Liver (tissue), 9 donors: ENCODE measurements around the gene FBF1. TPM values are rescaled to one million over a fixed set of nuclear protein-coding genes. Genes with fewer than 3 reads are reported as not detected.

Experiments
- DNase-seq: peaks from one replicate; pipeline ENCODE4 v3.0.0-alpha.2; 2017; ENCODE audit warnings: low spot score
- H3K27ac ChIP-seq, 2 donors: one replicate each; pipeline ENCODE4 v1.7.0; 2013; ENCODE audit warnings: inconsistent platforms in 2 of 2, low read length in 2 of 2, control low read depth in 1 of 2, low read depth in 1 of 2, mild to moderate bottlenecking in 1 of 2
- H3K27me3 ChIP-seq, 4 donors: one replicate each; pipeline versions ENCODE4 v1.6.1 to v1.7.0; 2013; ENCODE audit warnings: low read length in 3 of 4, inconsistent platforms in 1 of 4, mild to moderate bottlenecking in 1 of 4, moderate library complexity in 1 of 4; ENCODE audit not compliant: control insufficient read depth in 4 of 4, insufficient read depth in 4 of 4
- H3K36me3 ChIP-seq, 4 donors: one replicate each; pipeline versions ENCODE4 v1.6.1 to v1.7.0; 2013; ENCODE audit warnings: low read length in 3 of 4, mild to moderate bottlenecking in 3 of 4, low read depth in 1 of 4, moderate library complexity in 1 of 4; ENCODE audit not compliant: control insufficient read depth in 4 of 4, insufficient read depth in 3 of 4
- H3K4me1 ChIP-seq, 4 donors: one replicate each; pipeline versions ENCODE4 v1.6.1 to v1.7.0; 2013; ENCODE audit warnings: low read length in 3 of 4, mild to moderate bottlenecking in 3 of 4, moderate library complexity in 1 of 4; ENCODE audit not compliant: control insufficient read depth in 4 of 4, insufficient read depth in 4 of 4
- H3K4me3 ChIP-seq, 3 donors: one replicate each; pipeline versions ENCODE4 v1.6.1 to v1.7.0; 2013; ENCODE audit warnings: low read length in 3 of 3, control low read depth in 1 of 3, low read depth in 1 of 3, mild to moderate bottlenecking in 1 of 3
- H3K9ac ChIP-seq, 2 donors: one replicate each; pipeline ENCODE4 v1.7.0; 2013; ENCODE audit warnings: low read length in 2 of 2, mild to moderate bottlenecking in 2 of 2, moderate library complexity in 2 of 2, control low read depth in 1 of 2, low read depth in 1 of 2
- H3K9me3 ChIP-seq, 4 donors: one replicate each; pipeline versions ENCODE4 v1.6.1 to v1.7.0; 2013; ENCODE audit warnings: low read length in 3 of 4; ENCODE audit not compliant: control insufficient read depth in 4 of 4
- ATF3 ChIP-seq: IDR thresholded peaks from 2 replicates; pipeline ENCODE4 v1.6.1; 2016; ENCODE audit warnings: antibody characterized with exemption
- EGR1 ChIP-seq, 2 donors: IDR thresholded peaks; 2 replicates each; pipeline ENCODE4 v1.6.1; 2016 to 2018; ENCODE audit warnings: antibody characterized with exemption in 2 of 2, low read depth in 2 of 2
- FOXA1 ChIP-seq: IDR thresholded peaks from 2 replicates; pipeline ENCODE4 v1.6.1; 2016; ENCODE audit warnings: antibody characterized with exemption
- FOXA2 ChIP-seq: IDR thresholded peaks from 2 replicates; pipeline ENCODE4 v1.6.1; 2016; ENCODE audit warnings: antibody characterized with exemption
- GABPA ChIP-seq, 2 donors: IDR thresholded peaks in 1 of 2; conservative IDR thresholded peaks in 1 of 2; 2 replicates each; pipeline ENCODE4 v1.6.1; 2016; ENCODE audit warnings: antibody characterized with exemption in 2 of 2, mild to moderate bottlenecking in 1 of 2, moderate library complexity in 1 of 2
- HNF4A ChIP-seq, 2 donors: conservative IDR thresholded peaks; 2 replicates each; pipeline ENCODE4 v1.6.1; 2016; ENCODE audit warnings: antibody characterized with exemption in 2 of 2, mild to moderate bottlenecking in 2 of 2
- HNF4G ChIP-seq: IDR thresholded peaks from 2 replicates; pipeline ENCODE4 v1.6.1; 2016; ENCODE audit warnings: antibody characterized with exemption
- JUND ChIP-seq, 2 donors: IDR thresholded peaks; 2 replicates each; pipeline ENCODE4 v1.6.1; 2016; ENCODE audit warnings: antibody characterized with exemption in 2 of 2
- MAX ChIP-seq: IDR thresholded peaks from 2 replicates; pipeline ENCODE4 v1.6.1; 2016; ENCODE audit warnings: antibody characterized with exemption
- NR2F2 ChIP-seq: IDR thresholded peaks from 2 replicates; pipeline ENCODE4 v1.6.1; 2016; ENCODE audit warnings: antibody characterized with exemption
- RAD21 ChIP-seq, 2 donors: IDR thresholded peaks; 2 replicates each; pipeline ENCODE4 v1.6.1; 2016; ENCODE audit warnings: antibody characterized with exemption in 2 of 2, mild to moderate bottlenecking in 2 of 2
- REST ChIP-seq: IDR thresholded peaks from 2 replicates; pipeline ENCODE4 v1.6.1; 2016; ENCODE audit warnings: antibody characterized with exemption, mild to moderate bottlenecking
- RXRA ChIP-seq, 2 donors: IDR thresholded peaks; 2 replicates each; pipeline ENCODE4 v1.6.1; 2017 to 2018; ENCODE audit warnings: antibody characterized with exemption in 2 of 2, mild to moderate bottlenecking in 1 of 2
- ZBTB33 ChIP-seq: IDR thresholded peaks from 2 replicates; pipeline ENCODE4 v1.6.1; 2016; ENCODE audit warnings: antibody characterized with exemption
- WGBS: extraction: QIAGEN DNeasy Blood & Tissue Kit; methylation state at CpG from one replicate; pipeline ENCODE4 v1.1.7; 2013; 5-methylcytosine and 5-hydroxymethylcytosine counted together
- polyA plus RNA-seq, 2 donors: library from polyadenylated mRNA; stranded (reverse) in 1 of 2; unstranded in 1 of 2; fragments of 200-250 nt in 1 of 2; fragments of >200 nt in 1 of 2; fragmentation: Nextera tagmentation in 1 of 2; extraction: Ambion mirVana in 1 of 2; gene quantifications; one replicate each; pipeline versions ENCODE4 v1.2.1 to v1.2.3, GENCODE V29; 2013 to 2015
- total RNA-seq, 2 donors: library from RNA; depleted of rRNA; stranded (reverse); fragments of >200 nt; gene quantifications; one replicate each; pipeline ENCODE4 v1.2.3, GENCODE V29; 2014
- donor health status: healthy.
- donor health status: healthy.
- donor health status: healthy.
- donor health status: healthy.
- donor health status: healthy.

FBF1 gene
- total and polyA plus RNA-seq, 4 donors = 0.39 to 5.6 (median 1.7) TPM

- Histone ChIP-seq H3K9me3 (no peaks in the 10 kb centered on the region), H3K9ac (no peak overlapping the region)
Measured at GRCh38 chr17:75894049-75894733, 46.7 kb downstream of the FBF1 start.

More at GRCh38 chr17:75894049-75894733, 46.7 kb downstream of the FBF1 start:
- WGBS = 85% methylated on average over 22 of the region's 22 CpGs
- H3K27me3 ChIP-seq = no peaks in the 10 kb centered on the region
- no peak overlapping the region for H3K4me3 ChIP-seq
- TF ChIP-seq HNF4G (no peak), ZBTB33 (no peak), NR2F2 (no peak), JUND (IDR thresholded peaks at IDR 0.05) (no peak), GABPA (IDR thresholded peaks at IDR 0.05 in 1 of 2, conservative IDR thresholded peaks at IDR 0.05 in 1 of 2) (no peak), RXRA (IDR thresholded peaks at IDR 0.05) (no peak), RAD21 (IDR thresholded peaks at IDR 0.05) (no peak), FOXA1 (no peak), HNF4A (conservative IDR thresholded peaks at IDR 0.05) (no peak), ATF3 (no peak), EGR1 (IDR thresholded peaks at IDR 0.05; ENCODE audit: low read depth in 2 of 2) (no peak), MAX (no peak), REST (no peak), FOXA2 (no peak)
- peaks cover 11 to 38% (median 24%) of the 10 kb centered on the region in 4 donors for H3K4me1 ChIP-seq
- no peak overlapping the region for H3K27ac ChIP-seq
- DNase-seq = no peak
- peaks cover 0 to 10% (median 3%) of the 10 kb centered on the region in 4 donors for H3K36me3 ChIP-seq
